ENCODE data around the gene KCNA4.

Gene KCNA4

GRCh38 chr11:30006876-30007275 is 10.0 kb downstream of the KCNA4 start:
- H3K4me2 ChIP-seq: no peak overlapping the region
- H3K4me1 ChIP-seq (ENCODE audit: low read depth, poor library complexity, severe bottlenecking): peaks cover 13% of the 10 kb centered on the region
- no peak overlapping the region for H3K9ac ChIP-seq
- H4K20me1 ChIP-seq (ENCODE audit: insufficient read depth): no peaks in the 10 kb centered on the region
- no peak for TF ChIP-seq CTCF (conservative IDR thresholded peaks at IDR 0.05; ENCODE audit: low read depth, low read length)
- no peak overlapping the region for H3K27ac ChIP-seq
- no peak overlapping the region for H3K4me3 ChIP-seq (IDR thresholded peaks at IDR 0.05; ENCODE audit: insufficient read depth, low read depth, low read length)
- H3K27me3 ChIP-seq (ENCODE audit: insufficient read depth, low read depth): no peaks in the 10 kb centered on the region
- no peak overlapping the region for H2AFZ ChIP-seq (ENCODE audit: low read depth)
- no peaks in the 10 kb centered on the region for H3K36me3 ChIP-seq (ENCODE audit: insufficient read depth)
- no peaks in the 10 kb centered on the region for H3K79me2 ChIP-seq (ENCODE audit: insufficient read depth, low read depth)

GRCh38 chr11:30002157-30002785 is 14.6 kb downstream of the KCNA4 start:
- Histone ChIP-seq H2AFZ (ENCODE audit: low read depth) (no peak overlapping the region), H3K27ac (0 out of 2 replicates have a peak overlapping the region, but pooled peaks have one; percentile 28), H3K4me3 (IDR thresholded peaks at IDR 0.05; ENCODE audit: insufficient read depth, low read depth, low read length) (no peak overlapping the region), H3K4me1 (ENCODE audit: low read depth, poor library complexity, severe bottlenecking) (peaks cover 55% of the 10 kb centered on the region), H3K4me2 (peak overlapping the region; percentile 66; the same call in 1 of the 2 replicates), H3K27me3 (ENCODE audit: insufficient read depth, low read depth) (no peaks in the 10 kb centered on the region), H3K9ac (no peak overlapping the region), H4K20me1 (ENCODE audit: insufficient read depth) (no peaks in the 10 kb centered on the region), H3K79me2 (ENCODE audit: insufficient read depth, low read depth) (no peaks in the 10 kb centered on the region), H3K36me3 (ENCODE audit: insufficient read depth) (no peaks in the 10 kb centered on the region)
- TF ChIP-seq CTCF (conservative IDR thresholded peaks at IDR 0.05; ENCODE audit: low read depth, low read length): no peak

GRCh38 chr11:30000986-30001750 is 15.7 kb downstream of the KCNA4 start:
- H2AFZ ChIP-seq (ENCODE audit: low read depth): peak overlapping the region; percentile 25; the same call in 1 of the 2 replicates
- H4K20me1 ChIP-seq (ENCODE audit: insufficient read depth): no peaks in the 10 kb centered on the region
- H3K4me3 ChIP-seq (IDR thresholded peaks at IDR 0.05; ENCODE audit: insufficient read depth, low read depth, low read length): no peak overlapping the region
- H3K36me3 ChIP-seq (ENCODE audit: insufficient read depth): no peaks in the 10 kb centered on the region
- peak overlapping the region; percentile 66 for H3K4me2 ChIP-seq
- no peak for TF ChIP-seq CTCF (conservative IDR thresholded peaks at IDR 0.05; ENCODE audit: low read depth, low read length)
- no peaks in the 10 kb centered on the region for H3K27me3 ChIP-seq (ENCODE audit: insufficient read depth, low read depth)
- no peak overlapping the region for H3K9ac ChIP-seq
- peak overlapping the region; percentile 28; the same call in 1 of the 2 replicates for H3K27ac ChIP-seq
- H3K4me1 ChIP-seq (ENCODE audit: low read depth, poor library complexity, severe bottlenecking): peaks cover 66% of the 10 kb centered on the region
- no peaks in the 10 kb centered on the region for H3K79me2 ChIP-seq (ENCODE audit: insufficient read depth, low read depth)

- no peaks in the 10 kb centered on the region for H3K79me2 ChIP-seq (ENCODE audit: insufficient read depth, low read depth)
- no peak overlapping the region for H3K9ac ChIP-seq
- no peaks in the 10 kb centered on the region for H3K27me3 ChIP-seq (ENCODE audit: insufficient read depth, low read depth)
- peak overlapping the region; percentile 86 for H3K4me2 ChIP-seq
- no peaks in the 10 kb centered on the region for H3K36me3 ChIP-seq (ENCODE audit: insufficient read depth)
- H3K4me3 ChIP-seq (IDR thresholded peaks at IDR 0.05; ENCODE audit: insufficient read depth, low read depth, low read length): no peak overlapping the region
- no peaks in the 10 kb centered on the region for H4K20me1 ChIP-seq (ENCODE audit: insufficient read depth)
- TF ChIP-seq CTCF (conservative IDR thresholded peaks at IDR 0.05; ENCODE audit: low read depth, low read length): no peak
- H2AFZ ChIP-seq (ENCODE audit: low read depth): no peak overlapping the region
- H3K27ac ChIP-seq: peak overlapping the region; percentile 23; the same call in 1 of the 2 replicates
- peaks cover 63% of the 10 kb centered on the region for H3K4me1 ChIP-seq (ENCODE audit: low read depth, poor library complexity, severe bottlenecking)
Measured at GRCh38 chr11:29996016-29996415, 20.8 kb downstream of the KCNA4 start.

Data from KMS-11 (cell line).